Fibroblast of lung (primary cell): ENCODE data around the gene ARHGEF3. TPM values are rescaled to one million over a fixed set of nuclear protein-coding genes. Genes with fewer than 3 reads are reported as not detected.
"Not testable (repeated sequence)": the region's sequence is repeated elsewhere in the genome, so short reads cannot be mapped to it uniquely, and the experiment has no call there.

Experiments
- DNase-seq, 2 donors: peaks; one replicate each; pipeline versions ENCODE4 v3.0.0 to v3.0.0-alpha.2; 2010; ENCODE audit warnings: low read depth in 2 of 2
- H2AFZ ChIP-seq: 2 replicates; pipeline ENCODE4 v1.5.1; 2012; ENCODE audit warnings: low read length, control low read depth, inconsistent platforms
- H3K27ac ChIP-seq: 2 replicates; pipeline ENCODE4 v1.5.1; 2011; ENCODE audit warnings: low read length, control low read depth; ENCODE audit not compliant: insufficient read depth
- H3K27me3 ChIP-seq: 2 replicates; pipeline ENCODE4 v1.5.1; 2011; ENCODE audit warnings: mild to moderate bottlenecking, low read length; ENCODE audit not compliant: control insufficient read depth, insufficient read depth
- H3K36me3 ChIP-seq: 2 replicates; pipeline ENCODE4 v1.5.1; 2011; ENCODE audit warnings: low read length; ENCODE audit not compliant: control insufficient read depth, insufficient read depth
- H3K4me1 ChIP-seq: 2 replicates; pipeline ENCODE4 v1.5.1; 2011; ENCODE audit warnings: low read length; ENCODE audit not compliant: control insufficient read depth, insufficient read depth; ENCODE audit errors: extremely low read depth
- H3K4me2 ChIP-seq: 2 replicates; pipeline ENCODE4 v1.5.1; 2011; ENCODE audit warnings: low read length, control low read depth; ENCODE audit not compliant: insufficient read depth; ENCODE audit errors: extremely low read depth
- H3K4me3 ChIP-seq, 4 experiments: fragments of 200-600 bp in 1 of 4; sonication (generic) in 1 of 4; replicated peaks in 1 of 4; 2 replicates each; pipeline ENCODE4 v1.5.1; 2011 to 2016; ENCODE audit warnings: low read length in 4 of 4, low read depth in 3 of 4, mild to moderate bottlenecking in 3 of 4, control low read depth in 2 of 4, inconsistent platforms in 1 of 4, mixed read lengths in 1 of 4; ENCODE audit not compliant: insufficient read depth in 1 of 4; ENCODE audit errors: control extremely low read depth in 1 of 4
- H3K79me2 ChIP-seq: 2 replicates; pipeline ENCODE4 v1.5.1; 2012; ENCODE audit warnings: mild to moderate bottlenecking, low read length, inconsistent platforms; ENCODE audit not compliant: control insufficient read depth, insufficient read depth
- H3K9ac ChIP-seq: 2 replicates; pipeline ENCODE4 v1.5.1; 2011; ENCODE audit warnings: mild to moderate bottlenecking, low read length, control low read depth; ENCODE audit not compliant: insufficient read depth
- H3K9me3 ChIP-seq: 2 replicates; pipeline ENCODE4 v1.5.1; 2012; ENCODE audit warnings: low read depth, low read length; ENCODE audit not compliant: control insufficient read depth, insufficient read depth
- H4K20me1 ChIP-seq: 2 replicates; pipeline ENCODE4 v1.5.1; 2011; ENCODE audit warnings: low read length; ENCODE audit not compliant: control insufficient read depth, insufficient read depth; ENCODE audit errors: extremely low read depth
- EZH2 ChIP-seq: IDR thresholded peaks from 2 replicates; pipeline ENCODE4 v1.5.1; 2012; ENCODE audit warnings: low read length, control low read depth, mild to moderate bottlenecking; ENCODE audit errors: missing control alignments
- polyA plus RNA-seq, 2 donors: library from polyadenylated mRNA; depleted of rRNA in 1 of 2; stranded (reverse) in 1 of 2; unstranded in 1 of 2; fragments of >200 nt; gene quantifications; 2 replicates each; pipeline ENCODE4 v1.2.1, GENCODE V29; 2011 to 2012; ENCODE audit warnings: missing spikeins in 1 of 2
- total RNA-seq: library from RNA; depleted of rRNA; stranded (reverse); fragments of >200 nt; gene quantifications from 2 replicates; pipeline ENCODE4 v1.2.1, GENCODE V29; 2014
- TF ChIP-seq, protein P1 (sequence below), 2 donors: IDR thresholded peaks in 1 of 2; conservative IDR thresholded peaks in 1 of 2; 1 replicate in 1 of 2; 2 replicates in 1 of 2; pipeline ENCODE4 v1.5.1; 2011 to 2012; ENCODE audit warnings: low read length in 2 of 2, control low read depth in 1 of 2, inconsistent platforms in 1 of 2, low read depth in 1 of 2, mild to moderate bottlenecking in 1 of 2

Gene ARHGEF3
- total and polyA plus RNA-seq, 2 donors (not counting 1 experiment from before 2014, with no cell fraction given) = 2.6 to 16.7 TPM

- no peak overlapping the region for H2AFZ ChIP-seq
- H3K4me2 ChIP-seq = no peak overlapping the region
- no peak for TF ChIP-seq EZH2
- TF ChIP-seq, protein P1, sequence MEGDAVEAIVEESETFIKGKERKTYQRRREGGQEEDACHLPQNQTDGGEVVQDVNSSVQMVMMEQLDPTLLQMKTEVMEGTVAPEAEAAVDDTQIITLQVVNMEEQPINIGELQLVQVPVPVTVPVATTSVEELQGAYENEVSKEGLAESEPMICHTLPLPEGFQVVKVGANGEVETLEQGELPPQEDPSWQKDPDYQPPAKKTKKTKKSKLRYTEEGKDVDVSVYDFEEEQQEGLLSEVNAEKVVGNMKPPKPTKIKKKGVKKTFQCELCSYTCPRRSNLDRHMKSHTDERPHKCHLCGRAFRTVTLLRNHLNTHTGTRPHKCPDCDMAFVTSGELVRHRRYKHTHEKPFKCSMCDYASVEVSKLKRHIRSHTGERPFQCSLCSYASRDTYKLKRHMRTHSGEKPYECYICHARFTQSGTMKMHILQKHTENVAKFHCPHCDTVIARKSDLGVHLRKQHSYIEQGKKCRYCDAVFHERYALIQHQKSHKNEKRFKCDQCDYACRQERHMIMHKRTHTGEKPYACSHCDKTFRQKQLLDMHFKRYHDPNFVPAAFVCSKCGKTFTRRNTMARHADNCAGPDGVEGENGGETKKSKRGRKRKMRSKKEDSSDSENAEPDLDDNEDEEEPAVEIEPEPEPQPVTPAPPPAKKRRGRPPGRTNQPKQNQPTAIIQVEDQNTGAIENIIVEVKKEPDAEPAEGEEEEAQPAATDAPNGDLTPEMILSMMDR (conservative IDR thresholded peaks at IDR 0.05 in 1 of 2, IDR thresholded peaks at IDR 0.05 in 1 of 2; ENCODE audit: low read depth in 1 of 2, low read length in 2 of 2) = no peak
- no peaks in the 10 kb centered on the region for H3K27me3 ChIP-seq
- no peak overlapping the region for H3K9ac ChIP-seq
- no peaks in the 10 kb centered on the region for H3K36me3 ChIP-seq
- DNase-seq = no peak
- H3K4me1 ChIP-seq = no peaks in the 10 kb centered on the region
- H3K4me3 ChIP-seq = no peak overlapping the region
- H4K20me1 ChIP-seq = no peaks in the 10 kb centered on the region
- no peak overlapping the region for H3K27ac ChIP-seq
- no peaks in the 10 kb centered on the region for H3K9me3 ChIP-seq
- no peaks in the 10 kb centered on the region for H3K79me2 ChIP-seq
These were observed 108.0 kb downstream of the ARHGEF3 start for GRCh38 chr3:56693750-56694149.

DNA sequence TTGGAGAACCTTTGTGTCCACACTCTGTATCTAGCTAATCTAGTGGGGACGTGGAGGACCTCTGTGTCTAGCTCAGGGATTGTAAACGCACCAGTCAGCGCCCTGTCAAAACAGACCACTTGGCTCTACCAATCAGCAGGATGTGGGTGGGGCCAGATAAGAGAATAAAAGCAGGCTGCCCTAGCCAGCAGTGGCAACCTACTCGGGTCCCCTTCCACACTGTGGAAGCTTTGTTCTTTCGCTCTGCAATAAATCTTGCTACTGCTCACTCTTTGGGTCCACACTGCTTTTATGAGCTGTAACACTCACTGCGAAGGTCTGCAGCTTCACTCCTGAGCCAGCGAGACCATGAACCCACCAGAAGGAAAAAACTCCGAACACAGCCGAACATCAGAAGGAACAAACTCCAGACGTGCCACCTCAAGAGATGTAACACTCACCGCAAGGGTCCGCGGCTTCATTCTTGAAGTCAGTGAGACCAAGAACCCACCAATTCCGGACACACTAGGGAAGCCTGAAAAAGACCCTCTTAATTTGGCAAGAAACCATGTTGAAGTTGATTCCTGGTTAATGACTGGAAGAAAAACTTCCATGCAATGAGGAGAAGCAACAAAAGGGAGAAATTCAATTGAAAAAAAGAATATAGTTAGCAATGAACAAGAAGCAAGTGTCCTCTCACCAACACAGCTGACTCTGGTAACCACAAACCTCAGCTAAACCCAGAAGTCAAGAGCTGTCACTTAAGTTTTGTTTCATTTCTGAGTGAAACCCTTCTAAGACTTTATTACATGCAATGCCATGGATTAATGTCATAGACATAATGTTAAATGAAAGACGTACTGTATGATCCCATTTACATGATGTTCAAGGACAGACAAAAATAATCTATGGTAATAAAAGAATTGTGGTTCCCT, 109.0 kb downstream of the ARHGEF3 start:
- H3K27ac ChIP-seq, H3K4me3 ChIP-seq, H3K27me3 ChIP-seq, H3K9me3 ChIP-seq, H3K9ac ChIP-seq, H3K79me2 ChIP-seq, H2AFZ ChIP-seq, H3K4me2 ChIP-seq, H4K20me1 ChIP-seq, H3K4me1 ChIP-seq, H3K36me3 ChIP-seq, DNase-seq: not testable (repeated sequence)

- not testable (repeated sequence) for H4K20me1 ChIP-seq, H3K4me2 ChIP-seq, H3K36me3 ChIP-seq, H3K9ac ChIP-seq, H3K27me3 ChIP-seq, H3K79me2 ChIP-seq, H3K4me3 ChIP-seq, H3K9me3 ChIP-seq, H3K27ac ChIP-seq, H3K4me1 ChIP-seq, DNase-seq, H2AFZ ChIP-seq
These were observed 109.8 kb downstream of the ARHGEF3 start for GRCh38 chr3:56692001-56692365.
